ENCODE data around the gene SCIN.

Gene SCIN

DNA sequence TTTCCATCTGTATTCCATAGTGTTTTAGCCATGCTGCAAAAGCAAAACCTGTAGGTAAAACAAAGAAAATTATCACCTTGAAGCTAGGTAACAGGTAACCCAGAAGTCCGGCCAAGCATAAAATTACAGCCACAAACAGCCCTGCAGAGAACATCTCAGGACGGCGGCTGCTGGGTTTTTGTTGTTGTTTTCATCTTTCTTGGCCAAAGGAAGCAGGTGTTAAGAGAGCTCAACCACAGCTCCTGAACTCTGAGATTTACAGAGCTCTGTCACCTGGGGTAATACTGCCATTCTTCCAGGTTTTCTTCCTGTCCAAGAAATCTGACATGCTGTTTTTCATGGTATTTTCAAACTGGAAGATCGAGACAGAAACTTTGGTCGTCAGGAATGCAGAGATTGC lies 847 bp upstream of the SCIN start:
- DNase-seq (ENCODE audit: low read depth): no peak

DNA sequence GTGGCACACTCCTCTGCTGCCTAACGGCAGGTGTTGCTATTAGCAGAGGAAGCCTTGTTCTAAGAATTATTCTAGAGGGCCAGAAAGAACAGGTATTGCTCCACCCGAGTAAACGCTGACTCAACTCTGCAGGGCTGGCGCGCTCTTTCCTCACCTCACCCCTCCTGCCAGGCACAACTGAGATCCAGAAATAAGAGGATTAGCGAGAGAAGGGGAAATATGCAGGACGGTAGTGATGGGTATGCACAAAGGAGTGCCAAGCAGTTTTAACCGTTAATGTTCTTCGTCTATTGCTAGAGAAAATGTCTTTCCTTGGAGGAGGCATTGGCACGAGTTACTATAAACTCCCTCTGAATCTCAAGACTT lies 369 bp upstream of the SCIN start:
- DNase-seq (ENCODE audit: low read depth): no peak

DNA sequence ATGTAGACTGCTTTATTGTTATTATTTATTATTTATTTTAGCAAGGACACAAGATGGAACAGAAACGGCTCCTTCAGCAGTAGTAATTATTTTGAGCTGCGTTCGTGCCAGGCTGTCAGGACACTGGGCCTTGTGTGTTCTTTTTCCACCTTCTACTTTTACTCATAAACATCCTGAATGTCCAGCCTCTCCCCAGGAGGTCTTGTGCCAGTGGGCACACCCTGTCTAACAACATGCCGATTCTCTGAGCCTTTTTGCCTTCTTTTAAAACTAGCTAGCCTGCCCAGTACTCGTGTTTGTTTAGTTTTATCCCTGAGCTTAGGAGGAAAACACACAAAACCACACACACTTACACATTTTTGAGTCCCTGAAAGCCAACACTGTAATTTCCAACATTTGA lies 1.2 kb downstream of the SCIN start:
- DNase-seq (ENCODE audit: low read depth): no peak

DNA sequence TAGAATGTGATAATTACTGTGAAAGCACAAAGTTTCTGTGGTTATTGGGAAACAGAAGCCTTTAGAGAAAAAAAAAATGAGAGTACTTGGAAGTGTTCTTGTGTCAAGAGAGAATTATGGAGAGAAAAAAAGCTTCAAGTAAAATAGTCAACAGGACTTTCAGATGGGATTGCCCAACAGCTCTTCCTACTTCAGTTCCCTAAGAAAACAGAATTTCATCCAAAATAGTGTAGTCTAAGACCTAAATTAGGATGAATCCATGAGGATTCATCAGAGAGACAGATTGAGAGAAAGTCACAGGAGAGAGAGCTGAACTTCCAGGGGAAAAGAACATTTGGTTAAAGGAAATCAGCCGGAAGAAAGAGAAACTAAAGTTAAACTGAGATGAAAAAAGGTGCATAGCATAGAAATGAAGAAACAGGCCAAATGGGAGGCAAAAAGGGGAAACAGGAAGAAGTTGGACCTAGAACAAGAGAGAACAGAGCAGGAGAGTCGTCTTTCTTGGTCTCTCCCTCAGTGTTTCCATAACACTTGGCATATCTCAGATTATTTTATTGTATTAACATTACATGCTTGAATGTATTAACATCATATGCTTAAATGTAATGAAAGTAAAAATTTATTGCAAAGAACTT lies 2.5 kb downstream of the SCIN start:
- no peak for DNase-seq (ENCODE audit: low read depth)

DNA sequence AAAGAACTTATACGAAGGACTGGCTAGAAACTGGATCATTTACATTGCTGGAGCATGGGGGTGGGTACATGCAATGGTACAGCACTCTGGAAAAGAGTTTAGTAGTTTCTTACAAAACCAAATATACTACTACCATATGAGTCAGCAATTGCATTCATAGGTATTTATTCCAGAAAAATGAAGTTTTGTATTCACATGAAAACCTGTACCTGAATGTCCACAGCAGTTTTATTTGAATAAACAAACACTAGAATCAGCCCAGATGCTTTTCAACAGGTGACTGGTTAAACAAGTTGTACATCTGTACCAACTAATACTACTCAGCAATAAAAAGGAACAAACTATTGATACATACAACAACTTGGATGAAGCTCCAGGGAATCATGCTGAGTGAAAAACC lies 3.4 kb downstream of the SCIN start:
- no peak for DNase-seq (ENCODE audit: low read depth)

DNA sequence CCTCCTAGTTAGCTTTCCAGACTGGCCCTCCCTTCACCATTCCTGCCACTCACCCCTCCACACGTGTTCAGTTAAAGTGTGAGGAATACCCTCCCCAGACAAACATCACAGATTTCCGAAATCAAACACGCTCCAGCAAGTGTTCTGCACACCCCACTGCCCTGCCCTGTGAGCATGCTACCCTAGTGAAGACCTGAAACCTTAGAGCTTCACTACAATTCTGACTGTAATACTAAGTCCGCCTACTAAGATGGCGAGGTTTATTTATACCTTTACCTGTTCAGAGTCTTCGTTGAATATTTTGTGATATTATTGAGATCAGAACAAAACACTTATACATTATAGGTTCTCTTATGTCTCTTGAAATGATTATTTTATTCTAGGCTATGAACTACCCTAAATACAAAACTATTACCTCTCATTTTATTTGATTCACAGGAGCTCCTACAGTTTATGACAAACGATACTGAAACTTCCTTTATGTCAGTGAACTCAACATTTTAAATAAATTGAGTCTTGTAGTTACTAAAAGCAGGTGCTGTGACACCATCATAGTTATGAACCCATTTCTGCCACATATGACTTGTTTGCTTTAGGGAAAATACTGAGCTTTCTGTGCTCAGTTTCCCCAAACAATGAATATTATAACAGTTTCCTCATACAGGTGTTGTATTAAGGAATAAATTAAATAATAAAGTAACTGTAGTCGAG lies 8.6 kb downstream of the SCIN start:
- no peak for DNase-seq (ENCODE audit: low read depth)

DNA sequence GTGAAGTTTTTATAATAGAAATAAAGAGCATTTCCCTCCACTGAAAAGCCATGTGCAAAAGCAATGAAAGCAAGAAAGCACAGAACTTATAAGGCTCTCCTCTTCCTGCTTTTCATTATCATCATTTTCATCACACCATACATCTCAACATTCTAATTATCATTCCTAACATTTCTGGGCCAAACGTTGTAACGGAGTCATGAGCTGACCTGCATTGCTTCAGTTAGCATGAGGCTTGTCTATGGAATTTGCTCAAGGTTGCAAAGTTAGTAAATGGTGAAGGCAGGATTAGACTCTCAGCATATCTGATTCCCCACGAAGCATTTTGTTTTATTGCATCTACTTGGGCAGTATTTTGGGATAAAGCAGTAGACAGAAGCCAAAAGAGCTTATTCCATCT lies 11.4 kb downstream of the SCIN start:
- DNase-seq (ENCODE audit: low read depth): no peak

DNA sequence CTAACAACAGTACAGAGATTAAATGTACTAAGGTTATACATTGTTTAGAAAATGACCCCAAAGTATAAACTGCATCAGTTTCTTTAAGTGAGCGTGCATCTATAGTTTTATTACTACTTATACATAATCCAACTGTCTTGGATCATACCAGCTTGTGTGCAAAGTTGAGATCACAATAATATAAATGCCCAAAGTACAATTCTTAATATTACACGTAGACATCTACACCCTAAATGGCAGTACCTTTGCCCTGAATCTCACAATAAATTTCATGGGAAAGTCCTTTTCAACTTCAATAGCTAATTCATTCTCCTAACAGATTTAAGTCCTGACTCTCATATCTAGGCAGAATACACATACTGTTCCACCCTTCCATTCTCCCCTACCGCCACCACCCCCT lies 11.8 kb downstream of the SCIN start:
- DNase-seq (ENCODE audit: low read depth): no peak

DNA sequence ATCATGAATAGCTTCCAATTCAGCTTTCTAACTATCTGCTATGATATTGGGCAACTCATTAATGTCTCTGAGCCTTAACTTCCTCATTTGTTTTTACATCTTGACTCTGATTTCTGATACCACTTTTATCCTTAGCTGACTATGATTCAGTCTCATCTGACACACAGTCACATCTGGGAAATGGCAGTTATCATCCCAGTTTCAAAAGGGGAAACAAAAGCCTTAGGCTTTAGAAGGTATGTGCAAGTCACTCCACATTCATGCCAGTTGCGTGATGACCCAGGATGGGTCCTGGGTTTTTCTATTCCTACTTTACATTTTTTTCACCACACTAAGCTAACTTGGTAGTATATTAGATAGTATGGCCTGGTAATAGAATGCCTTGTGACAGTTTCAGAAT lies 12.7 kb downstream of the SCIN start:
- no peak for DNase-seq (ENCODE audit: low read depth)

DNA sequence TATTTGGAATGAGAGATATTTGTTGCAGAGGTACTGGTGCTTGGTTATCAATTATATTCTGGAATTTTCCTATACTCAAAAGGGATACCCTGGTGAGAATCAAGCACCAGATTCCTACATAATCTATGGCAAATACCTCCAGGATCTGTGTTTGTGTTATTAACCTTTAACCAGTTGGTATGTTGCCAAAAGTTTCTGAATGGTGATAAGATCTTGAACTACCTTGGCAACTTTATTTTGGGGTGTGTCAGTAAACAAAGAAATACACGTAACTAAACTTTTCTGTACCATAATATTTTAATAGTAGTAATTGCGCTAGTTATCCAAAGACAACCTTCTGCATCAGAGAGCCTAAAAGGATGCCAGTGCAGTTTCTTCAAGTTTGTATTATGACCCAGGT lies 13.4 kb downstream of the SCIN start:
- no peak for DNase-seq (ENCODE audit: low read depth)

DNA sequence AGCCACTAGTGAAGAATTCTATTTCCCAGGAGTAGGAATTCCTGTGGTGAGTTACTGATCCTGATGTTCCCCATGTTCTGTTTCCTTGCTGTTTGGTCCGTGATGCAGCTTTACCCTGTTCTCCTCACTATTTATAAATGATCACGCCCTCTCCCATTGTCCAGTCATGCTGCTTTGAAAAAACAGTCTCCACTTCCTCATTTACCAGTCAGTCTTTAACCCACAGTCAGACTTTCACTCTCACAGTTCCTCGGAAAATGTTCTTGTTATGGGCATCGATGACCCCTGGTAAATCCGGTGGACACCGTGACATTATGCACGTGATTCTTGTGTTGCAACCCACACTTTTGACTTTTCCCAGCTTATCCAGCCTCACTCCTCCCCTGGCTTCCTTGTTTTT lies 14.4 kb downstream of the SCIN start:
- no peak for DNase-seq (ENCODE audit: low read depth)

DNA sequence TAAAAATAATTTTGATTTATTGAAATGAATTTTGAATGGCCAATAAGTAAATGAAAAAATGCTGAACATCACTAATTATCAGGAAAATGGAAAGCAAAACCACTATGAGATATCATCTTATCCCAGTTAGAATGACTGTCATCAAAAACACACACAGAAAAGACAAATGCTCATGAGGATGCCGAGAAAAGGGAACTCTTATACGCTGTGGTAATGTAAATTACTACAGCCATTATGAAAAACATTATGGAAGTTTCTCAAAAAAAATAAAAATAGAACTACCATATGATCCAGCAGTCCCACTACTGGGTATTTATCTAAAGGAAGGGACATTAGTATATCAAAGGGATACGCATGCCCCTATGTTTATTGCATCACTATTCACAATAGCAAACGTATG lies 15.8 kb downstream of the SCIN start:
- DNase-seq (ENCODE audit: low read depth): no peak

DNA sequence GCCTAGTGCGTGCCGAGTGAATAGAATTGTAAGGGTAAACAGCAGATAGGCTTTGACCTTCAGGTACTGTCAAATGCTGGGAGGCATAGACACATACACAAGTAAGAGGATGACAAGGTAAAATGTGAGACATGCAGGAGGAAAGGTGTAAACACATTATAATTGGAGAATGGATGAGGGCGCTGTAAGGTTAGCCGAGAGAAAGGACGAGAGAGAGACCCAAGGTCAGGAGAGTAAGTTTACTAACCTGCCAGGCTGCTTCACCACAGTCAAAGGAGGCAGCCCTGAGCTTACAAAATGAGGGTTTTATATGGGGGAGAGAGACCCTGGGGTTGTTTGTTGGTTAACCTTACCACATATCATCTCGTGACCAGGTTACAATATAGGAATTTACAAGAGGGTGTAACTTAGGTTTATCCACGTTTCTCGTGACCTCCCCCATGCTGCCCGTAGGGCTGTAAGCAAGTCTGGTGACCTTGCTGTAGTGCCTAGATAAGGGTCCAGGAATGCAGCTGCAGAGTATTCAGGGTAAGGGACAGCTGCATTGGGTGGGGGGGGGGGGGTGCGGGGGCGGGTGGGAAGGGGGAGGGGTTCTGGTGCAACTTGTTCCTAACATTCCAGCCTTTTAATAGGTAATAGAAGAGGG lies 17.9 kb downstream of the SCIN start:
- no peak for DNase-seq (ENCODE audit: low read depth)

DNA sequence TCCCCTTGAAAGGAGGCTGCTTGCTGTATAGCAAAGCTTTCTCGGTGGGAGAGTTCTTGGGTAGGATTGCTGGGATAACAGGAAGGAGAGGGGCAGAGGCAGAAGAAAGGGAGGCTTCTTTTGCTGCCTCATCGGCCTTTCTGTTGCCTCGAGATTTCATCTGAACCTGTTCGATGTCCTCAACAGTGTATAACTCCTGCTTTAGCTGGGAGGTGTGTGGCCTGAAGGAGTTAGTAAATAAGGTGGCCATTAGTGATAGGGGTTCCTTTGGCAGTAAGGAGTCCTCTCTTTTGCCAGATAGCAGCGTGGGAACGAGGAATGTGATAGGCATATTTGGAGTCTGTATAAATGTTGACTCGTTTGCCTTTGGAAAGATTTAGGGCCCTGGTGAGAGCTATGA lies 20.0 kb downstream of the SCIN start:
- DNase-seq (ENCODE audit: low read depth): no peak

DNA sequence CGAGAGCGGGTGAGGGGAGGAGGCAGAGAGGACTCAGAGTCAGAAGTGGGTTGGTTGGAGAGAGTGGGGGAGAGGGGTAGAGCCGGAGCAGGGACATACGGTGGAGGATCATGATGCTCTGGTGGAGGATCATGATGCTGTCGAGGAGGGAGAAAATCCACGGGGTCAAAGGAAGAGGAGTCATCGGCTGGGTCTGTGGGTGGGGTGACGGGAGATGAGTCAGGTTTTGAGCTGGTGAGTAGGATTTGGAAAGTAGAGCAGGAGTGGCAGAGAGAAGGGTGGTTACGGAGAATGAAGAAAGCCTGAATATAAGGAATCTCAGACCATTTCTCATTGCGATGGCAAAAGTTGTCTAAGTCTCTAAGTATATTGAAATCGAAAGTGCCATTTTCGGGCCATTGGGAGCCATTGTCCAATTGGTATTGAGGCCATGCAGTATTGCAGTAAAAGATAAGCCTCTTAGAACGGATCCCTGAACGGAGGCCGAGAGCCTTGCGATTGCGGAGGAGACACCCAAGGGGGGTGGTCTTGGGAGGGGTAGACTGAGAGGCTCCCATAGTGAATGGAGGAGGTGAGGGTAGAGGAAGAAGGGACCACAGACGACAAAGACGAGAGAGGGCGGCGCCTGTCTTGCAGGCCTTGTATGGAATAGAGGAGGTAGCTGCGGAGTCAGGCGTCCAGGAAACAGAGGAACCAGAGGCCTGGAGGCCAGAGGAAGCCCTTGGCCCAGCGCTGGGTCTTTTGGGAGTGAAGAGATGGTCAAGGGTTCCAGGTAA lies 23.8 kb downstream of the SCIN start:
- no peak for DNase-seq (ENCODE audit: low read depth)

DNA sequence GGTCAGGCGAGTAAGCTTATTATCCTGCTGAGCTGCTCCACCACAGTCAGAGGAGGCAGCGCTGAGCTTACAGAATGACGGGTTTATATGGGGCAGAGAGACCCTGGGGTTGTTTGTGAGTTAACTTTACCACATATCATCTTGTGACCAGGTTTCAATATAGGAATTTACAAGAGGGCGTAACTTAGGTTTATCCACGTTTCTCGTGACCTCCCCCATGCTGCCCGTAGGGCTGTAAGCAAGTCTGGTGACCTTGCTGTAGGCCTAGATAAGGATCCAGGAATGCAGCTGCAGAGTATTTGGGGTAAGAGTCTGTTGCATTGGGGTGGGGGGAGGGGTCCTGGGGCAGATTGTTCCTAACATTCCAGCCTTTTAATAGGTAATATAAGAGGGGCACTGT lies 24.6 kb downstream of the SCIN start:
- no peak for DNase-seq (ENCODE audit: low read depth)

DNA sequence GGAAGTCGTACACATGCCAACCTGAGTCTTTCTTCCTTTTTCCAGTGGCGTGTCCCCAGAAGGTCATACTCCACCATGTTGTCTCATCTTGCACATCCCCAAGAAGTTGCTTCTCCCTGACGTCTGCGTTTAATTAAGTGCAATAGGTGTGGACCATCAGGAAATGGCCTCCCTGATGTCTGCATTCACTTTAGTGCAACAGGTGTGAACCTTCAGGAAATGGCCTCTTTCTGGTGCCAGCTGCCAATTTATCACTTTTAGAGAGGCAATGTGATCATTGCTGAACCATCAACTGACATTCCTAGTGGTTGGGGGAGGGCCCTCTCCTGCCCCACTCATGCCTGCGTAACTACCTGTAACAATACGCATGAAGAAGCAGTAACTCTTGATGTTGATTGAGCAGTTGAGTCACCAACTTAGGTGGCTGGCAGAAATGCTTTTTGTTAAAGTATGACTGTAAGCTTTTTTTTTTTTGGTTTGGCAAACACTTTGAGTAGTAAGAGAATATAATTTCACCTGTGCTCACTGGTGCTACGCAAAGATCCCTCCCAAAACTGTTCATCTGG lies 25.8 kb downstream of the SCIN start:
- DNase-seq (ENCODE audit: low read depth): no peak

DNA sequence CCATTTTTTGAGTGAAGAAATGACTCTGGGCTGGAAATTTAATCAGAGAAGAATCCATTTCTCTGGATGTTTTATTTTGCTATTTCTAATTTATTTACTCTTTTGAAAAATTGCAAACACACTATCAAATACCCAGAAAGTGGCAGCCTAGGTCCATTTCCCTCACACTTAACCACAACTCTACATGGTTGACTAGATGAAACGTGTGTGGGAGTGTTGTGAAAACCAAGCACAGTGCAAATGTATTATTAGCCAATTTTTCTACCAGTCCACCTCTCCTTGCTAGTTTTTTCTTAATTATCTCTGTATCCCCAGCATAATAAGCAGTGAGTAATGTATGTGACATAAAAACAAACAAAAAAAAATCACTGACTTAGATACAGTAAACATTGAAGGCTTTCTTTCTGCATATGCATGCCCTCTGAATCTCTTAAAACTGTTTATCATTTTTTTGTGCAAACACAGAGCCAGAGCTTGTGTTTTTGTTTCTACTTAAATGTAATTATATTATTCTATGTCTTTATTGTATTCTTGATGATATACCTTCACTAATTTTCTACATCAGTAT lies 30.9 kb downstream of the SCIN start:
- DNase-seq (ENCODE audit: low read depth): no peak

DNA sequence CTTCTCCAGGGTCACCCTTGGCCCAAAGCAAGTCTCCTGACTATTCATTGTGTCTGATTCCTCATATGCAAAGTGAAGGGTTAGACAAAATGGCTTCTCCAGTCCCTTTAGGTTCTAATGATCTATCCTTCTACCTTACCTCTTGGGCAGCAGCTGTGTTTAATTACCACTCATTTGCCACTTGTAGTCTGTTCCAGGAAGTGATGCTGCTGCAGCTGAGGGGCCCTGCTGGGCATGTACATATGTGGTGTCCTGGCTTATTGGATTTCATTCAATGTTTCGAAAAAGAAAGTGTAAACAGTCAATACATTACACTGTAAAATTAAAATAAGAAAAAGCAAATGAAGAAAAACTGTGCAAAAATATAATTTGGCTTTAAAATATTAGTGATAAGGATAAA lies 36.6 kb downstream of the SCIN start:
- DNase-seq (ENCODE audit: low read depth): no peak

DNA sequence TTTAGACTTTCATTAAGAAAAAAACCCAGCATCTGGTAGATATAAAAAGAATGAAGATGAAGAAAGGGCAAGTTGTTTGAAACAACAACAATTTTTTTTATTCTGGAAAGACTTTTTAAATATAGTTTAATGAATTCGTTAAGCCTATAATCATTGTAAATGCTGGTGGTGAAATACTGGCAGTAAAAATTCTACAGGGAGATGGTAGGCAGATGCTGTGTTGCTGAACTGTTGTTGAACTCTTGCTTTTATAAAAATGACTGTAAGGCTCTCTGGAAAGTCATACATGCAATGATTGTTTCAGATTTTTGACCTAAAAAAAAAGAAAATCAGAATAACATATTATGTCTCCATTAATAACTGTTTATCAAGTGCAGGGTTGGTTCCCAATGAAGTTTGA lies 39.0 kb downstream of the SCIN start:
- no peak for DNase-seq (ENCODE audit: low read depth)

DNA sequence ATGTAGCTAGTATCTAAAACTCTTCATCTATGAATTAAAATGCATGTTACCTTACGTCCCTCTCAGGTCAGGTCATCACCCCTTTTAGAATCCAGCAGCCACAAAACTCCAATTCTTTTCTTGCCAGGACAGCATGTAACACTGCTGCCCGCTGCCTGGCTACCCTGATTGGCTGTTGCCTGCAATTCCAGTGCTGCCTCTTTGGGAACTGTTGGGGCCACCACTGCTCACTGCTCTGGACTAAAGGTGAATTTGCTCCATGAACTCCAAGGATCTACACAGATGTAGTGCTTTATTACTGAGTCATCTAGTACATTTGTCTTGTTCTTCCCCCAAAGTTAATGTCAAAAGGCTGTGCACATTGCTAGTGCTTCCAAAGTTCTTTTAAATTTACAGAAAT lies 40.4 kb downstream of the SCIN start:
- no peak for DNase-seq (ENCODE audit: low read depth)

DNA sequence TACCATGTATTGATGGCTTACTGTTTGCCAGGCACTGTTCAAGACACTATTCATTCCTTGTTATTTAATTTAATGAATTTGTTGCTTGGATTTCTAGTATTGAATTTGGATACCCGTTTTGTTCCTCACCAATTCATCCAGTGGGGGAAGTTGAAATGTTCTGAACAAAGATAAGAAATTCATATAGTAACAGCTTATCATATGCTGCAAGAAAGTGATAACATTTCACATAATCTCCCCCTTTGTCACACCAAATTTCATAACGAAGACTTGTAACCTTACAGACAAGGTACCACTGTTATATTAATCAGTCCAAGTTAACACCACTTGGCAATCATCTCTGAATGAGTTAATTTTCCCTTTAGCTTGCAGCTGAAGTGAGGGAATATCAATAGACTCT lies 42.1 kb downstream of the SCIN start:
- DNase-seq (ENCODE audit: low read depth): no peak
